GM18505 (cell line): ENCODE results near the gene ZNF829.

Experiments
- ATAC-seq: cut with Tn5 transposase; IDR thresholded peaks from one replicate; pipeline ENCODE4 v1.9.1; 2021; ENCODE audit not compliant: unreplicated experiment
- POLR2A ChIP-seq: IDR thresholded peaks from 4 replicates; pipeline ENCODE4 v1.6.1; 2011; ENCODE audit warnings: borderline replicate concordance; ENCODE audit not compliant: insufficient read depth, insufficient read length; ENCODE audit errors: extremely low read depth

The ZNF829 gene

GRCh38 chr19:36851898-36852297 lies 64.2 kb downstream of the ZNF829 start:
- TF ChIP-seq POLR2A: no peak
- ATAC-seq: no peak

- TF ChIP-seq POLR2A: peak; percentile 60
- peak; percentile 79 for ATAC-seq
These were observed 65.3 kb downstream of the ZNF829 start, which contains the start of gene ZNF345 for GRCh38 chr19:36850559-36851442. Gene ZNF345, plus strand, starts transcription at chr19:36850876. Its CDS starts 25,955 bp downstream, at chr19:36876831.

GRCh38 chr19:36849701-36850558 lies 66.2 kb downstream of the ZNF829 start:
- TF ChIP-seq POLR2A: peak; percentile 66

GRCh38 chr19:36847968-36848367 lies 68.1 kb downstream of the ZNF829 start:
- TF ChIP-seq POLR2A: no peak
- ATAC-seq: no peak

More at GRCh38 chr19:36849701-36850558, 66.2 kb downstream of the ZNF829 start:
- ATAC-seq: peak; percentile 78

- no peak for ATAC-seq
- no peak for TF ChIP-seq POLR2A
These were observed 77.2 kb downstream of the ZNF829 start for GRCh38 chr19:36838784-36839324.
